ENCODE measurements around the gene HSD17B8. TPM values are rescaled to one million over a fixed set of nuclear protein-coding genes. Genes with fewer than 3 reads are reported as not detected.

The HSD17B8 gene
- polyA plus RNA-seq, 2 of the 4 experiments (the other 2 are of a cell fraction): 9.5 to 16.5 TPM

DNA sequence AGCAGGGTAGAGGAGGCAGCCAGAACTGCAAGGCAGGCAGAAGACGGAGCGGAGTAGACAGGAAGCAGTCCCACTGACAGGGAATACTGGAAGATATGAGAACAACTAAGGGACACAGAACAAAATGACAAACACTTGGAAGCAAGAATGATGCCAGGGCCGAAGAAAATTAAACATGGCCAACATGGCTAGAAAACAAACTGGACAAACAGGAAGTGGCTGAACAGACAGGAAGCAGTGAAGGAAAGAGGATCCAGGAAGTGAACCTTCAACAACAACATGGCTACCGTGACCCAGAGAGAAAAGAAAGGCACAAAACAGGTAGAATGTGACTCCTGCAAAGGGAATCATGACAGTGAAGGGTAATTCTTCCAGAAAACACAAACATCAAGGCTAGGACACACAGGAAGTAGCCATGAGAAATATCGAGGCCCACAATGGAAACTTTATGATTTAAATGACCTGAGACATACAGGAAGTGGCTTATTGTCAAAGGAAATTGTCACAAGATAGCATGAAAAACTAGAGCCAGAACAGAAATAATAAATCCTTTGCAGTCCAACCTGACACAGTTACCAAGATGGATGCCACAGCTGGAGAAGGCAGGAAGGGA, 21.3 kb upstream of the HSD17B8 start:
- DNase-seq (ENCODE audit: low read depth in 1 of 2, low spot score in 1 of 2): no peak
- no peak for FAIRE-seq
- no peak overlapping the region for H3K27ac ChIP-seq
- no peak overlapping the region for H3K4me2 ChIP-seq
- CTCF ChIA-PET: interaction anchor here (1.1 to 2.0 kb wide), 3 partner anchors 10 to 35 kb away, joined by 3 to 6 read pairs (median 3); no protein-coding TSS in a partner anchor
- no peaks in the 10 kb centered on the region; the same call in 2 of the 3 replicates for H3K9me3 ChIP-seq
- H3K4me3 ChIP-seq: no peak overlapping the region
- H3K4me1 ChIP-seq: no peaks in the 10 kb centered on the region
- TF ChIP-seq HOXB13 (CRISPR knock-in tag; IDR thresholded peaks at IDR 0.05; ENCODE audit: low read depth) (no peak), RFX5 (IDR thresholded peaks at IDR 0.05) (no peak), PBX3 (IDR thresholded peaks at IDR 0.05) (no peak), HOXA7 (CRISPR knock-in tag; IDR thresholded peaks at IDR 0.05) (no peak), RARB (CRISPR knock-in tag; IDR thresholded peaks at IDR 0.05) (no peak), EHF (CRISPR knock-in tag; IDR thresholded peaks at IDR 0.05) (no peak), MAZ (IDR thresholded peaks at IDR 0.05; ENCODE audit: borderline replicate concordance, low read depth, low read length) (no peak), EP300 (IDR thresholded peaks at IDR 0.05) (no peak), POLR2AphosphoS2 (conservative IDR thresholded peaks at IDR 0.05; ENCODE audit: low read length) (no peak), CHD4 (IDR thresholded peaks at IDR 0.05; ENCODE audit: borderline replicate concordance) (no peak), HES2 (IDR thresholded peaks at IDR 0.05) (no peak), MAFK (IDR thresholded peaks at IDR 0.05; ENCODE audit: partially characterized antibody) (no peak), TP53 (CRISPR knock-in tag; IDR thresholded peaks at IDR 0.05) (no peak), NR3C1 (IDR thresholded peaks at IDR 0.05) (no peak), HDAC2 (IDR thresholded peaks at IDR 0.05) (no peak), SMC3 (IDR thresholded peaks at IDR 0.05) (no peak), KDM5A (IDR thresholded peaks at IDR 0.05) (no peak), MYC (IDR thresholded peaks at IDR 0.05; ENCODE audit: borderline replicate concordance, low read length) (no peak), CBX2 (IDR thresholded peaks at IDR 0.05; ENCODE audit: borderline replicate concordance, low read depth) (no peak)
- TF ChIP-seq, protein P1, sequence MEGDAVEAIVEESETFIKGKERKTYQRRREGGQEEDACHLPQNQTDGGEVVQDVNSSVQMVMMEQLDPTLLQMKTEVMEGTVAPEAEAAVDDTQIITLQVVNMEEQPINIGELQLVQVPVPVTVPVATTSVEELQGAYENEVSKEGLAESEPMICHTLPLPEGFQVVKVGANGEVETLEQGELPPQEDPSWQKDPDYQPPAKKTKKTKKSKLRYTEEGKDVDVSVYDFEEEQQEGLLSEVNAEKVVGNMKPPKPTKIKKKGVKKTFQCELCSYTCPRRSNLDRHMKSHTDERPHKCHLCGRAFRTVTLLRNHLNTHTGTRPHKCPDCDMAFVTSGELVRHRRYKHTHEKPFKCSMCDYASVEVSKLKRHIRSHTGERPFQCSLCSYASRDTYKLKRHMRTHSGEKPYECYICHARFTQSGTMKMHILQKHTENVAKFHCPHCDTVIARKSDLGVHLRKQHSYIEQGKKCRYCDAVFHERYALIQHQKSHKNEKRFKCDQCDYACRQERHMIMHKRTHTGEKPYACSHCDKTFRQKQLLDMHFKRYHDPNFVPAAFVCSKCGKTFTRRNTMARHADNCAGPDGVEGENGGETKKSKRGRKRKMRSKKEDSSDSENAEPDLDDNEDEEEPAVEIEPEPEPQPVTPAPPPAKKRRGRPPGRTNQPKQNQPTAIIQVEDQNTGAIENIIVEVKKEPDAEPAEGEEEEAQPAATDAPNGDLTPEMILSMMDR (IDR thresholded peaks at IDR 0.05): no peak
- WGBS (ENCODE audit: missing lambda C conversion rate): 80% methylated on average over 5 of the region's 5 CpGs
- no peak for ATAC-seq
- POLR2A ChIA-PET: interaction anchor here (1.2 kb wide), 1 partner anchor 211 kb away, joined by 3 read pairs; no protein-coding TSS in a partner anchor

DNA sequence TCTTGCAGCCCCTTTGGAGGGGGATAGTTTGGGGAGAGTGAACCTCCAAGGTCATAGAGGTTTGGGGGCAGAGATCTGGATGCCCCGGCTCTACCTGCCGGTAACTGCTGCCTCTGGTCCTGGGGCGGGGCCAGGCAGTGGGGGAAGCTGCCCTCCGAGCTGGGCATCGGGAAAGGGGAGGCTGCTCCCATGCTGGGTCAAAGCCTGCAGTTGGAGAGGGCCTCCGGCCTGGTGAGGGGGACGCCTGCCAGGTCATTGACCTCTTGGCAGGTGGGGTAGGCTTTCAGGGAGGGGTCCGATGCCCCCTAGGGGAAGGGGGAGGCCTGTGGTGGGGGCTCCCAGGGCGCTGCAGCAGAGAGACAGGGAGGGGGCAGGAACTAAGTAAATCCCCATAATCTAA, 19.3 kb upstream of the HSD17B8 start:
- no peak overlapping the region for H3K4me2 ChIP-seq
- DNase-seq (ENCODE audit: low read depth in 1 of 2, low spot score in 1 of 2) (no peak), ATAC-seq (no peak), FAIRE-seq (no peak)
- H3K4me1 ChIP-seq: no peaks in the 10 kb centered on the region
- no CpG with 5 or more reads among the region's 9 CpGs for WGBS (ENCODE audit: missing lambda C conversion rate)
- H3K27ac ChIP-seq: no peak overlapping the region
- POLR2A ChIA-PET: no interaction called here
- CTCF ChIA-PET: no interaction called here
- no peaks in the 10 kb centered on the region; the same call in 2 of the 3 replicates for H3K9me3 ChIP-seq
- H3K4me3 ChIP-seq: no peak overlapping the region
- TF ChIP-seq KDM5A (IDR thresholded peaks at IDR 0.05) (no peak), GATA3 (IDR thresholded peaks at IDR 0.05; ENCODE audit: borderline replicate concordance) (no peak), ZSCAN20 (CRISPR knock-in tag; IDR thresholded peaks at IDR 0.05) (no peak), EP300 (IDR thresholded peaks at IDR 0.05) (no peak), FOXS1 (CRISPR knock-in tag; IDR thresholded peaks at IDR 0.05) (no peak), SMC3 (IDR thresholded peaks at IDR 0.05) (no peak), TFCP2L1 (CRISPR knock-in tag; IDR thresholded peaks at IDR 0.05) (no peak), HDAC2 (IDR thresholded peaks at IDR 0.05) (no peak), MYC (IDR thresholded peaks at IDR 0.05; ENCODE audit: borderline replicate concordance, low read length) (no peak), ZNF302 (CRISPR knock-in tag; IDR thresholded peaks at IDR 0.05) (no peak), ESRRA (IDR thresholded peaks at IDR 0.05; ENCODE audit: borderline replicate concordance, low read length) (no peak), SREBF2 (IDR thresholded peaks at IDR 0.05) (no peak), BHLHE40 (IDR thresholded peaks at IDR 0.05; ENCODE audit: low read depth, low read length) (no peak), KDM1A (IDR thresholded peaks at IDR 0.05; ENCODE audit: low read depth) (no peak)
- TF ChIP-seq, protein P2, sequence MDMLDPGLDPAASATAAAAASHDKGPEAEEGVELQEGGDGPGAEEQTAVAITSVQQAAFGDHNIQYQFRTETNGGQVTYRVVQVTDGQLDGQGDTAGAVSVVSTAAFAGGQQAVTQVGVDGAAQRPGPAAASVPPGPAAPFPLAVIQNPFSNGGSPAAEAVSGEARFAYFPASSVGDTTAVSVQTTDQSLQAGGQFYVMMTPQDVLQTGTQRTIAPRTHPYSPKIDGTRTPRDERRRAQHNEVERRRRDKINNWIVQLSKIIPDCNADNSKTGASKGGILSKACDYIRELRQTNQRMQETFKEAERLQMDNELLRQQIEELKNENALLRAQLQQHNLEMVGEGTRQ (IDR thresholded peaks at IDR 0.05): no peak
- TF ChIP-seq, protein P3, sequence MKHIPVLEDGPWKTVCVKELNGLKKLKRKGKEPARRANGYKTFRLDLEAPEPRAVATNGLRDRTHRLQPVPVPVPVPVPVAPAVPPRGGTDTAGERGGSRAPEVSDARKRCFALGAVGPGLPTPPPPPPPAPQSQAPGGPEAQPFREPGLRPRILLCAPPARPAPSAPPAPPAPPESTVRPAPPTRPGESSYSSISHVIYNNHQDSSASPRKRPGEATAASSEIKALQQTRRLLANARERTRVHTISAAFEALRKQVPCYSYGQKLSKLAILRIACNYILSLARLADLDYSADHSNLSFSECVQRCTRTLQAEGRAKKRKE (CRISPR knock-in tag; IDR thresholded peaks at IDR 0.05; ENCODE audit: low read depth): no peak
